ENCODE data around the gene BCKDHB.

Gene BCKDHB

GRCh38 chr6:80325742-80326141 lies 219.3 kb downstream of the BCKDHB start:
- DNase-seq = no peak
- H3K9me3 ChIP-seq (ENCODE audit: insufficient read depth, low read depth, low read length) = no peaks in the 10 kb centered on the region
- H3K4me2 ChIP-seq (ENCODE audit: low read length) = no peak overlapping the region
- no peak overlapping the region for H2AFZ ChIP-seq (ENCODE audit: insufficient read depth, low read length, poor library complexity)
- no peak overlapping the region for H3K27ac ChIP-seq (ENCODE audit: low read depth, low read length)
- H3K9ac ChIP-seq (ENCODE audit: low read length) = no peak overlapping the region
- no peak overlapping the region for H4K8ac ChIP-seq (ENCODE audit: low read depth, low read length)
- H2BK5ac ChIP-seq (ENCODE audit: low read depth, low read length, poor library complexity) = no peak overlapping the region
- H3K14ac ChIP-seq (ENCODE audit: low read length) = no peak overlapping the region
- no peak overlapping the region for H2BK120ac ChIP-seq (ENCODE audit: insufficient read depth, low read length, poor library complexity)
- no peak overlapping the region for H4K91ac ChIP-seq (ENCODE audit: low read depth, low read length)
- H3K4ac ChIP-seq (ENCODE audit: low read depth, low read length) = no peak overlapping the region
- H3K18ac ChIP-seq (ENCODE audit: low read length) = no peak overlapping the region
- H3K36me3 ChIP-seq (ENCODE audit: control insufficient read depth in 1 of 2, insufficient read depth in 2 of 2, low read length in 2 of 2) = no peaks in the 10 kb centered on the region
- H3K4me3 ChIP-seq (ENCODE audit: low read depth, low read length) = no peak overlapping the region
- H3K79me2 ChIP-seq (ENCODE audit: control insufficient read depth, insufficient read depth, low read length, poor library complexity) = no peaks in the 10 kb centered on the region
- no peak overlapping the region for H2BK12ac ChIP-seq (ENCODE audit: low read length)
- H3K4me1 ChIP-seq (ENCODE audit: control insufficient read depth in 1 of 2, insufficient read depth in 2 of 2, low read length in 2 of 2) = peaks cover 0 to 3% of the 10 kb centered on the region in 2 experiments
- no peaks in the 10 kb centered on the region for H3K27me3 ChIP-seq (ENCODE audit: insufficient read depth, low read length)
- no peak overlapping the region for H4K12ac ChIP-seq (ENCODE audit: low read depth, low read length)
- no CpG with 5 or more reads among the region's 3 CpGs for WGBS (ENCODE audit: extremely low coverage, insufficient coverage, insufficient read length)
- H3K79me1 ChIP-seq (ENCODE audit: low read length) = no peaks in the 10 kb centered on the region
- H2AK5ac ChIP-seq (ENCODE audit: low read length) = no peak overlapping the region
- no peak overlapping the region for H3K23ac ChIP-seq (ENCODE audit: low read length)

GRCh38 chr6:80328652-80329051 lies 222.2 kb downstream of the BCKDHB start:
- Histone ChIP-seq H4K91ac (ENCODE audit: low read depth, low read length) (no peak overlapping the region), H3K79me1 (ENCODE audit: low read length) (no peaks in the 10 kb centered on the region), H2BK120ac (ENCODE audit: insufficient read depth, low read length, poor library complexity) (no peak overlapping the region), H3K18ac (ENCODE audit: low read length) (no peak overlapping the region), H3K4me1 (ENCODE audit: control insufficient read depth in 1 of 2, insufficient read depth in 2 of 2, low read length in 2 of 2) (peaks cover 0 to 3% of the 10 kb centered on the region in 2 experiments), H3K4me3 (ENCODE audit: low read depth, low read length) (no peak overlapping the region), H3K9ac (ENCODE audit: low read length) (no peak overlapping the region), H3K27ac (ENCODE audit: low read depth, low read length) (no peak overlapping the region), H2AFZ (ENCODE audit: insufficient read depth, low read length, poor library complexity) (no peak overlapping the region), H2AK5ac (ENCODE audit: low read length) (no peak overlapping the region), H3K14ac (ENCODE audit: low read length) (no peak overlapping the region), H3K27me3 (ENCODE audit: insufficient read depth, low read length) (no peaks in the 10 kb centered on the region), H3K4me2 (ENCODE audit: low read length) (no peak overlapping the region), H2BK5ac (ENCODE audit: low read depth, low read length, poor library complexity) (no peak overlapping the region), H3K23ac (ENCODE audit: low read length) (no peak overlapping the region), H2BK12ac (ENCODE audit: low read length) (no peak overlapping the region), H4K12ac (ENCODE audit: low read depth, low read length) (no peak overlapping the region), H3K79me2 (ENCODE audit: control insufficient read depth, insufficient read depth, low read length, poor library complexity) (no peaks in the 10 kb centered on the region), H4K8ac (ENCODE audit: low read depth, low read length) (no peak overlapping the region), H3K36me3 (ENCODE audit: control insufficient read depth in 1 of 2, insufficient read depth in 2 of 2, low read length in 2 of 2) (no peaks in the 10 kb centered on the region), H3K9me3 (ENCODE audit: insufficient read depth, low read depth, low read length) (no peaks in the 10 kb centered on the region), H3K4ac (ENCODE audit: low read depth, low read length) (no peak overlapping the region)
- DNase-seq = no peak
- WGBS (ENCODE audit: extremely low coverage, insufficient coverage, insufficient read length) = no CpG with 5 or more reads among the region's 1 CpG

- Histone ChIP-seq H2AK5ac (ENCODE audit: low read length) (no peak overlapping the region), H3K4ac (ENCODE audit: low read depth, low read length) (no peak overlapping the region), H3K27ac (ENCODE audit: low read depth, low read length) (no peak overlapping the region)
Measured at GRCh38 chr6:80329496-80329895, 223.0 kb downstream of the BCKDHB start.

GRCh38 chr6:80330961-80331360 lies 224.5 kb downstream of the BCKDHB start:
- Histone ChIP-seq H2AFZ (ENCODE audit: insufficient read depth, low read length, poor library complexity) (no peak overlapping the region), H2AK5ac (ENCODE audit: low read length) (no peak overlapping the region), H3K14ac (ENCODE audit: low read length) (no peak overlapping the region), H4K8ac (ENCODE audit: low read depth, low read length) (no peak overlapping the region), H3K9ac (ENCODE audit: low read length) (no peak overlapping the region), H2BK12ac (ENCODE audit: low read length) (no peak overlapping the region), H3K4me2 (ENCODE audit: low read length) (no peak overlapping the region), H3K4ac (ENCODE audit: low read depth, low read length) (no peak overlapping the region), H4K12ac (ENCODE audit: low read depth, low read length) (no peak overlapping the region), H3K4me1 (ENCODE audit: control insufficient read depth in 1 of 2, insufficient read depth in 2 of 2, low read length in 2 of 2) (peaks cover 0 to 3% of the 10 kb centered on the region in 2 experiments), H3K18ac (ENCODE audit: low read length) (no peak overlapping the region), H3K9me3 (ENCODE audit: insufficient read depth, low read depth, low read length) (no peaks in the 10 kb centered on the region), H3K79me2 (ENCODE audit: control insufficient read depth, insufficient read depth, low read length, poor library complexity) (no peaks in the 10 kb centered on the region), H3K27me3 (ENCODE audit: insufficient read depth, low read length) (no peaks in the 10 kb centered on the region), H2BK120ac (ENCODE audit: insufficient read depth, low read length, poor library complexity) (no peak overlapping the region), H2BK5ac (ENCODE audit: low read depth, low read length, poor library complexity) (no peak overlapping the region), H3K27ac (ENCODE audit: low read depth, low read length) (no peak overlapping the region), H3K79me1 (ENCODE audit: low read length) (no peaks in the 10 kb centered on the region), H3K4me3 (ENCODE audit: low read depth, low read length) (no peak overlapping the region), H3K36me3 (ENCODE audit: control insufficient read depth in 1 of 2, insufficient read depth in 2 of 2, low read length in 2 of 2) (no peaks in the 10 kb centered on the region), H3K23ac (ENCODE audit: low read length) (no peak overlapping the region), H4K91ac (ENCODE audit: low read depth, low read length) (no peak overlapping the region)
- WGBS (ENCODE audit: extremely low coverage, insufficient coverage, insufficient read length) = no CpG with 5 or more reads among the region's 3 CpGs
- no peak for DNase-seq

More at GRCh38 chr6:80329496-80329895, 223.0 kb downstream of the BCKDHB start:
- Histone ChIP-seq H3K27me3 (ENCODE audit: insufficient read depth, low read length) (no peaks in the 10 kb centered on the region), H2BK5ac (ENCODE audit: low read depth, low read length, poor library complexity) (no peak overlapping the region), H3K9ac (ENCODE audit: low read length) (no peak overlapping the region), H3K4me2 (ENCODE audit: low read length) (no peak overlapping the region), H3K23ac (ENCODE audit: low read length) (no peak overlapping the region), H2BK120ac (ENCODE audit: insufficient read depth, low read length, poor library complexity) (no peak overlapping the region), H4K12ac (ENCODE audit: low read depth, low read length) (no peak overlapping the region), H3K4me1 (ENCODE audit: control insufficient read depth in 1 of 2, insufficient read depth in 2 of 2, low read length in 2 of 2) (peaks cover 0 to 3% of the 10 kb centered on the region in 2 experiments), H3K36me3 (ENCODE audit: control insufficient read depth in 1 of 2, insufficient read depth in 2 of 2, low read length in 2 of 2) (no peaks in the 10 kb centered on the region), H4K8ac (ENCODE audit: low read depth, low read length) (no peak overlapping the region), H3K9me3 (ENCODE audit: insufficient read depth, low read depth, low read length) (no peaks in the 10 kb centered on the region), H3K79me1 (ENCODE audit: low read length) (no peaks in the 10 kb centered on the region), H3K14ac (ENCODE audit: low read length) (no peak overlapping the region), H3K4me3 (ENCODE audit: low read depth, low read length) (no peak overlapping the region), H2BK12ac (ENCODE audit: low read length) (no peak overlapping the region), H4K91ac (ENCODE audit: low read depth, low read length) (no peak overlapping the region), H2AFZ (ENCODE audit: insufficient read depth, low read length, poor library complexity) (no peak overlapping the region), H3K79me2 (ENCODE audit: control insufficient read depth, insufficient read depth, low read length, poor library complexity) (no peaks in the 10 kb centered on the region), H3K18ac (ENCODE audit: low read length) (no peak overlapping the region)
- no peak for DNase-seq
